DMS 273 (cell line): ENCODE results near the gene KXD1.
"Not testable (repeated sequence)": the region's sequence is repeated elsewhere in the genome, so short reads cannot be mapped to it uniquely, and the experiment has no call there.

Experiments
- DNase-seq: peaks from one replicate; lab custom pipeline; 2025; ENCODE audit not compliant: unreplicated experiment; lab: John Stamatoyannopoulos, UW

The KXD1 gene

DNA sequence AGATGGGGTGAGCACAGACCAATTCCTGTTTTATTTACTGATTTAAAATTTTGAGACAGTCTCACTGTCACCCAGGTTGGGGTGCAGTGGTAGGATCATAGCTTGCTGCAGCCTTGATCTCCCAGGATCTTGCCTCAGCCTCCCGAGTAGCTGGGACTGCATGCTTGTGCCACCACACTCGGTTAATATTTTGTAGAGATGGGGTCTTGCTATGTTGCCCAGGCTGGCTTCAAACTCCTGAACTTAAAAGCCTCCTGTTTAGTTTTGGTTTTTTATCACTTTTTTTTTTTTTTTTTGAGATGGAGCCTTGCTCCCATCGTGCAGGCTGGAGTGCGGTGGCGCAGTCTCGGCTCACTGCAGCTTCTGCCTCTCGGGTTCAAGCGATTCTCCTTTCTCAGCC lies 18.7 kb downstream of the KXD1 start:
- no peak for DNase-seq

- no peak for DNase-seq
These were observed 19.8 kb downstream of the KXD1 start for GRCh38 chr19:18577365-18577914.

DNA sequence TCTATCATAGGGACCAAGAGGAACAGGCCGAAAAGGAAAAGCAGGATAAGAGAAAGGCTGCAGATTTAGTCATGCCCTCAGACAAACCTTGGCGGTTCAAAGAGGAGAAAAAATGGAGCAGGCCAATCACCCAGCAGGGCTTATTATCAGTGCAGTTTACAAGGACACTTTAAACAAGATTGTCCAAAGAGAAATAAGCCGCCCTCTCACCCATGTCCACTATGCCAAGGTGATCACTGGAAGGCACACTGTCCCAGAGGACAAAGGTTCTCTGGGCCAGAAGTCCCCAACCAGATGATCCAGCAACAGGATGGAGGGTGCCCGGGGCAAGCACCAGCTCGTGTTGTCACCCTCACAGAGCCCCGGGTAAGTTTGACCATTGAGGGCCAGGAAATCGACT lies 22.6 kb downstream of the KXD1 start:
- DNase-seq, result no peak

DNA sequence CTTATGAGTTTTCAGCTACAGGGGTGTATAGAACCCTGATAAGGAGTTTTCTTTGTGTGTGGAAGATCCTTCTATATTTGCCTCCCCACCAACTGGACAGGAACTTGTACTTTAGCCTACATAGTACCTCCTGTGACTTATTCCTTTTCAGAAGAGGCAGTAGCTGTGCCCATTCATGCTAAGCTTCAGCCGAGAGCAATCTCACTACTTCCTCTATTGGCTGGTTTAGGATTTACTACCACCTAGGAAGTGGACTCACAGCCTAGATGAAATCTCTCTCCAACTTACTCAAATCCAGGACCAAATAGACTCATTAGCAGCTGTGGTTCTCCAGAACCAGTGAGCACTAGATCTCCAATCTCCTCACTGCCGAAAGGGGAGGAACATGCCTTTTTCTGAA lies 28.6 kb downstream of the KXD1 start:
- DNase-seq, result no peak

DNA sequence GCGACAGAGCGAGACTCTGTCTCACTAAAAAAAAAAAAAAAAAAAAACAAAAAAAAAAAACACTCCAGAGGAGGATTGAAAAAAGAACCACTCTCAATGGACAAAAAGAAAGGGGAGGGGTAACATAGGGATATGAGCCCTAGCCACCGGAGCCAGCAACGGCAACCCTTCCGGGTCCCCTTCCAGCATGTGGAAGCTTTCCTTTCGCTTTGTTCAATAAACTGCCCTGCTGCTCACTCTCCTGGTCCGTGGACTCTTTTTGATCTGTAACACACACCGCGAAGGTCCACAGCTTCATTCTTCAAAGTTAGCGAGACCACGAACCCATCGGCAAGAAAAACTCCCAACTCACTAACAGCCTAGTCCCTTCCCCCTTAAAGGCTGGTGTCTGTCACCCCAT lies 29.9 kb downstream of the KXD1 start:
- DNase-seq, result no peak

- DNase-seq, result no peak
These were observed 30.4 kb downstream of the KXD1 start for GRCh38 chr19:18587962-18588610.

DNA sequence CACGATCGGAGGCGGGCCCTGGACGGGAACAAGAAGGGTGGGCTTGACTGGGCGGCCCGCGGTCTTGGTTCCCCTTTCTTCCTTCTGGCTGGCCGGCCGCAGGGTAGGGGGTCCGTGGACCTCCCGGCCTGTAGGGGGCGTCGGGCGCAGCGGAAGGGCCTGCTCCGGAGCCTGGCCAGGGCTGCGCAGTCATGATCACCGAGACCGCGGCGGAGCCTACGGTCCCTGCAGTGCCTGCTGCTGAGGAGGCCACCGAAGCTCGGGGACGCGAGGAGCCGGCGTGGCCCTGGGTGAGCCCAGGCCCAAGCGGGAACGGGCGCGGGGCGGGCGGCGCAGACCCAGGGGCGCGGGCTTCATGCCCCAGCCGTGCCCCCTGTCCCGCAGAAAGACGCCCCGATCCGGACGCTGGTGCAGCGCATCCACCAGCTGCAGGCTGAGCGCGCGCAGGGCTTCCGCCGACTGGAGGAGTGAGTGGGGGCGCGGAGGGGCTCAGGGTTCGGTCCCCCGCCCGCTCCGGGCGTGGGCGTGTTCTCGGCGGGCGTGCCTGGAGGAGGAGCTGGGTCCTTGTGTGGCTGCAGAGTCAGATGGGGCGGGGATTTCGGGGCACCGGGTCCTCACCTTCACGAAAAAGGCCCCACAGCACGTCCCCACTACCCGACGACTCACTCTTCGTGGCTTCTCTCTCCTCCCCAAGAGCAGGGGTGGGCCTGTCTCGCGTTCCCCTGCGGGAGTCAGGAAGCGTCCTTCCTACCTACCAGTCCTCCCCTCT lies 31.1 kb downstream of the KXD1 start, which contains the start of gene REX1BD:
REX1BD (plus strand) TSS at position 188 of the 769 bp plus-strand sequence; CDS start at position 192, 4 bp downstream.
- DNase-seq, result peak; percentile 93

GRCh38 chr19:18589380-18590272 lies 32.0 kb downstream of the KXD1 start:
- peak; percentile 89 for DNase-seq

- peak; percentile 55 for DNase-seq
These were observed 32.9 kb downstream of the KXD1 start for GRCh38 chr19:18590273-18591272.

DNA sequence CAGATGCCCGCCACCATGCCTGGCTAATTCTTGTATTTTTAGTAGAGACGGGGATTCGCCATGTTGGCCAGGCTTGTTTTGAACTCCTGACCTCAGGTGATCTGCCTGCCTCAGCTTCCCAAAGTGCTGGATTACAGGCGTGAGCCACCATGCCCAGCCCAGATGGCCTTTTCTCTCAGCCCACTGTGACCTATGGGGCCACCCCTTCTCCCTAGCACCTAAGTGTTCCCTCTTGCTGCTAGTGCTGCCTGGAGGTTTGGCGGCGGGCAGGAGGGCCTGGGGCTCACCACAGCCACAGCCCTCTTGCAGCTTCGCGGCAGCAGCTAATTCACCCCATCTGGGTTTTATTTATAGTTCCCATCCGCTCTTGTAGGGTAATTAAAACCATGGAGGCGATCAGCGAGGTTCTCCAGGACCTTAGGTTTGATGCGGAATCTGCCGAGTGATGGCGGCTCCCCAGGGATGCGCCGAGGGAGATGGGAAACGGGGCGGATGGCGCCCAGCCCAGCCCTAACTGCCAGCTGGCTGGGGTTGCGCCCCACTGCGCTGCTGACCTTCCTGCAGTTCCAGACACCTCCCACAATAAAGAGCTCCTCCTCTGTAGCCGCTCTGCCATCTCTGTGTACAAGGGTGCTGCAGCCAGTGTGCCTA lies 34.2 kb downstream of the KXD1 start:
- DNase-seq, result peak; percentile 74

DNA sequence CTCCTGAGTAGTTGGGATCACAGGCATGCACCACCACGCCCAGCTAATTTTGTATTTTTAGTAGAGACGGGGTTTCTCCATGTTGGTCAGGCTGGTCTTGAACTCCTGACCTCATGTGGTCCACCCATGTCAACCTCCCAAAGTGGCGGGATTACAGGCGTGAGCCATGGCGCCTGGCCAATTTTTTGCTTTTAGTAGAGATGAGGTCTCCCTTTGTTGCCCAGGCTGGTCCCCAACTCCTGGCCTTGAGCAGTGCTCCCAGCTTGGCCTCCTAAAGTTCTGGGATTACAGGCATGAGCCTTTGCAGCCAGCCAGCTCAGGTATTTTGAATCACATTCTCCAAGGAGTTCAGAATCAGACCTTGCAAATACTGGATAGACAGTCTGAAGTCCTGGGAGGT lies 35.1 kb downstream of the KXD1 start:
- not testable (repeated sequence) for DNase-seq

GRCh38 chr19:18593367-18594095 lies 35.9 kb downstream of the KXD1 start:
- DNase-seq, result no peak

- DNase-seq, result peak; percentile 94
These were observed 36.6 kb downstream of the KXD1 start for GRCh38 chr19:18594096-18594823.

GRCh38 chr19:18594824-18595373 lies 37.2 kb downstream of the KXD1 start:
- DNase-seq, result no peak

DNA sequence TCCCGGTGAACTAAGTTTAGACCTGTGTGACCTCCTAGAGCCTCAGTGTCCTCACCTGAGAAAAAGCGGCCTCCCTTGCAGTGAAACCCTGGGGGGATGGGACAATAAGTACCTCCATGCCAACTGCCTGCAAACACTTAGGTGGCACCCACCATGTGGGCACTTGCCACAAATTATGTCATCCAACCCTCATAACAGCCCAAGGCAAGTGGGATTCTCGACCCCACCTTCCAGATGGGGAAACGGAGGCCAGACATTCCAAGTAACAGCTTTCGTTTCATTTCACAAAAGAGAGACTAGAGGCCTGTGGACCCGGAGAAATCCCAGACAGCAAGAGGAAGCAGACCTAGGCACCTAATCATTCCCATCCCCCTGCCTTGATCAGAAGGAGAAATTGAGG lies 37.8 kb downstream of the KXD1 start:
- no peak for DNase-seq

GRCh38 chr19:18596752-18597157 lies 39.1 kb downstream of the KXD1 start:
- DNase-seq, result no peak

GRCh38 chr19:18597809-18598660 lies 40.4 kb downstream of the KXD1 start:
- DNase-seq, result no peak
